ELR (cell line): ENCODE data around the gene WFDC1.

Experiments
- DNase-seq: peaks from one replicate; pipeline ENCODE4 v3.0.0-alpha.2; 2015; ENCODE audit warnings: low read depth

WFDC1 gene

DNA sequence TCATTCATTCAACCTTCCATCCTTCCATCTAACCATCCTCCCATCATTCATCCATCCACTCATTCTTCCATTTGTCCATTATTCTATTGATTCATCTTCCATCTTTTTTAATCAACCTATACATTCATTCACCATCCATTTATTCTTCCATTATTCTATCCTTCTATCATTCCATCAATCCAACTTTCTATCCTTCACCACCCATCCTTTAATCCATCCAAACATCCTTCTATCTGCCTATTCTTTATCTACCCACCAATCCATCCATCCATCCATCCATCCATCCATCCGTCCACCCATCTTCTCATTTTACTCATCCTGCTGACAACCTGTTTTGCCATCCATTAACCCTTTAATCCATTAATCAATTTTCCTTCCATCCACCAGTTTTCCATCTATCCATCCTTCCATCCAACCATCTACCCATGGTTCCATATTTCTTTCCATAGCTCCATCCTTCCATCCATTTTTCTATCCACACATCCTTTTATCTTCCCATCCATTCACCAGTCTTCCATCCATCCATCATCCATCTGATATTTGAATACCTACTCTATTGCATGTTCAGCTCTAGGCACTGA is 21.8 kb upstream of the WFDC1 start:
- no peak for DNase-seq

DNA sequence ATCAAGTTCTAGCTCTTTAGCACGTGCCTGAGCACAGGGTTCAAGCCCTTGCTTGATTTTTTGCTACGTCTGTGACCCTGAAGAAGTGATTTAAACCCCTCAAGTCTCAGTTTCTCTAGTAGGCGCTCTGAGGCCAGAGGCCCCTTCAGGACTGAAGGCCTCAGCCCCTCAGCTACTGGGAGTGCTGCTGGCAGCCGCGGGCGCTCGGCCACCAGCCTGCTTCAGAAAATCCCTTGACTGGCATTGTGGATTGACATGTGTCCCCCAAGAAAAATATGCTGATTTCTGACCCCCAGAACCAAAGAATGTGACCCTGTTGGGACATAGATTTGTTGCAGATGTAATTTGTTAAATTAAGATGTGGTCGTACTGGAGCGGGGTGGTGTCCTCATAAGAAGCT is 20.2 kb upstream of the WFDC1 start:
- no peak for DNase-seq

DNA sequence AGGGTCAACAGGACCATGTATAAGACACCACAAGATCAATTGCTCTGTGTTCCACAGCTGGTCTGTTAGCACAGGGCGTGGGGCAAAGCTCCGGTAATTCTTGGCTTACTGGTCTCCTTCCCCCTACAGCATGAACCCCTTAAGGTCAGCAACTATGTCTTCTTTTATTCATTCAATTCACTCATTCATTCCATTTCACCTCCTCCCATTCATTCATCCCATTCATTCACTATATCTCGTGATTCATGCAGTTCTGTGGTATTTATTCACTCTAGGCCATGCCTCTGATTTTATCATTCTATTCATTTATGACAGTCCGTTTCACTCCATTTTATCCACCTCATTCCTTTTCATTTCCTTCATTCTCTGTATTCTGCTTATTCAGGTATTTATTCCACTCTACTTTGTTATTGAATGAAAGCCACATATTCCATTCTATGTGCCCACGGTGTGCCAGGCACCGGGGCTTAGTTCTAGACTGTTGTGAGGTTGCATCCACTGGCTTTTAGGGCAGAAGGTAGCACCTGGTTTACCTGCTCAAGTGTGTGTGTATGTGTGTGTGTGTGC is 19.0 kb upstream of the WFDC1 start:
- DNase-seq, result no peak

DNA sequence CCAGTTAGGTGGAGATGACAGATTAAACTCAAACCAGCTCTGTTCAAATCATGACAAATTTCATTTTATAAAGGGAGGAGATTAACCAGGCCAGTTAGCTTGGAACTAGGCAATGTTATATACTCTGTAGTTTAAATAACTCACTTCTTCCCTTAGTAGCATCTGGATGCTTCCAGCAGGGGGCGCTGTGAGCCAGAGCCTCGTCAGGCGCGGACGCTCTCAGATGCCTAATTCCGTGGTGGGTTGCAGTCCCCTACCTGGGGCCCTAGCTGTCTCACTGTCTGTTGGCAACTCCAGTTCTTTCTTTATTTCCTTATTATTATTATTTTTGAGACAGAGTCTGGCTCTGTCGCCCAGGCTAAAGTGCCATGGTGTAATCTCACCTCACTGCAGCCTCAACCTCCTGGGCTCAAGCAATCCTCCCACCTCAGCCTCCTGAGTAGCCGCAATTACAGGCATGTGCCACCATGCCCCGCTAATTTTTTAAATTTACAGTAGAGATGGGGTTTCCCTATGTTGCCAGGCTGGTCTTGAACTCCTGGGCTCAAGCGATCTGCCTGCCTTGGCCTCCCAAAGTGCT is 17.3 kb upstream of the WFDC1 start:
- DNase-seq, result peak; percentile 67

DNA sequence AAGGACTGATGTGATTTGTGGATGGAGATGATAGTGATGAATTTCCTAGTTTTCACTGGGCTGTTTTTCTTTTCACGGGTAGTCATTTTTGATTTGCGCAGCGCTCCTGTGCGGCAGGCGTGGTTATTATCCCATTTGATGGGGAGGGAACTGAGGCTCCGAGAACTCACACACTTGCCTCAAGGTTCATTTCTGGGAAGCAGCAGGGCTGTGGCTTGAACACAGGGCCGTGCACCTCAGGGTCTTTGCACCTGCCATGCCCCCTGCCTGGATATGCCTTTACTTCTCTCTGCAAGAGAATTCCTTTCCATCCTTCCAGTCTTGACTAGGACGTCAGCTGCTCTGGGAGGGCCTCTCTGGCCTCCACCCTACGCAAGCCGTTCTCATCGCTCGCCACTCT is 16.3 kb upstream of the WFDC1 start:
- no peak for DNase-seq

DNA sequence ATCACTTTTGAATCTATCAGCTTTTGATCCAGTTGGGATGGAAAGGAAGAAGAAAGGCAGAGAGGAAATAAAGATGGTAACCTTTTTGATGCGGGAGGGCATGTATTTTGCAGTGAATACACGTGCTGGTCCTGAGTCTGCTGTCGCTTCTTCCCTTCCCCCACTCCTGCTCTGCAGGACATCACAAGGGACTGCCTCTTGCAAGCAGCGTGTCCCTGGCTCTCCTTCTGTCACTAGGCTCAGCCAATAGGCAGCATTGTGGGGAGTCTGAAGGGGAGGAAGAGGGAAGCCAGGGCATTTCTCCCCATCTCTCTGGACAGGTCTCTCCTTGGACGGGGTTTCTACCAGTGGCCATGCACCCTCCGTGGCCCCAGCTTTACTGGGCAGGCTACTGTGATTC is 15.7 kb upstream of the WFDC1 start:
- DNase-seq, result no peak

DNA sequence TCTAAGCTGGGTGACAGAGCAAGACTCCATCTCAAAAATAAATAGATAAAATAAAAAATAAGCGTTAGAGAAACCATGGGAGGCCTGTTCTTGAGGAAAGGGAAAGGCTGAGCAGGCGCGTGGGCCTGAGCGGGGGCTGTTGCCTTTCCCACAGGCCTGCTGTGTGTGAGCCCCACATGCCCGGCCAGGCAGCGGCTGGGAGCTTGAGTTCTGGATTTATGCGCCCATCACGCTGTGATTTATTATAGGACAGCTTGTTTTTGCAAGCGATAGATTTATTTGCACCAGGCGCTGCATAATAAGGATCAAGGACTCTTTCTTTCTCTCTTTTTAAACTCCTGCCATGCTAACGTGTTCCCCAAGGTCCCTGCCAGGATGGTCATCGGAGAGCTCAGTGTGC is 14.8 kb upstream of the WFDC1 start:
- DNase-seq, result no peak

DNA sequence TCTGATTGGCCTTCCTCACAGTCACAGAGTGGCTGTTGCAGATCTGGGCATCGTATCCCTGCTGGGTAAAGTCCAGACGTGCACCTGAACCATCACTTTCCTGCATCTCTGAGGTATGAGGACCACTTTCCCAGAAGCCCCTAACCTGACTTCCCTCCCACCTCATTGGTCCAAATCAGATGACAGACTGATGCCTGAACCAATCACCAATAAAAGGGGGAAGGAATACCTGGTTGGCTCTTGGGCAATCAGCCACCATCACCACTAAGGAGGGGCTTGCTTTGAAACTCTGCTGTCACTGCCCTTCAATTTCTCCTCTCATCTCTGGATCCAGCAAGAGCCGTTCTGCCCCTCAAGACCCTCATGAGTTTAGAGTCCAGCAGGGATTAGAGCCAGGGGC is 13.6 kb upstream of the WFDC1 start:
- DNase-seq, result peak; percentile 35

DNA sequence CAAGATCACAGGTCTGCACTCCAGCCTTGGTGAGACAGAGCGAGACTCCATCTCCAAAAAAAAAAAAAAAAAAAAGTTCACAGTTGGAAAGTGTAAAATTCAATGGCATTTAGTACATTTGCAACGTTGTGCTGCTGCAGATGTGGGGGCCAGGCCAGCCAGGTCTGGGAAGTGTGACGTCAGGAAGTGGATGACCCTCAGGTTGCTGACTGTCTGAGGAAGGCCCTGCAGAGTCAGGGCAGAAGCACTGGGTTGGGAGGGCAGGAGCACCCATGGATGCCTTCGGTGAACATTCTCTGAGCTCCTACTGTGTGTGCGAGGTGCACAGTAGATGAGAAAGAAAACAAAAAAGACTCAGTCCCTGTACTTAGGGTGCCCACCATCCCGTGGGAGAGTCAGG is 12.1 kb upstream of the WFDC1 start:
- DNase-seq, result no peak

DNA sequence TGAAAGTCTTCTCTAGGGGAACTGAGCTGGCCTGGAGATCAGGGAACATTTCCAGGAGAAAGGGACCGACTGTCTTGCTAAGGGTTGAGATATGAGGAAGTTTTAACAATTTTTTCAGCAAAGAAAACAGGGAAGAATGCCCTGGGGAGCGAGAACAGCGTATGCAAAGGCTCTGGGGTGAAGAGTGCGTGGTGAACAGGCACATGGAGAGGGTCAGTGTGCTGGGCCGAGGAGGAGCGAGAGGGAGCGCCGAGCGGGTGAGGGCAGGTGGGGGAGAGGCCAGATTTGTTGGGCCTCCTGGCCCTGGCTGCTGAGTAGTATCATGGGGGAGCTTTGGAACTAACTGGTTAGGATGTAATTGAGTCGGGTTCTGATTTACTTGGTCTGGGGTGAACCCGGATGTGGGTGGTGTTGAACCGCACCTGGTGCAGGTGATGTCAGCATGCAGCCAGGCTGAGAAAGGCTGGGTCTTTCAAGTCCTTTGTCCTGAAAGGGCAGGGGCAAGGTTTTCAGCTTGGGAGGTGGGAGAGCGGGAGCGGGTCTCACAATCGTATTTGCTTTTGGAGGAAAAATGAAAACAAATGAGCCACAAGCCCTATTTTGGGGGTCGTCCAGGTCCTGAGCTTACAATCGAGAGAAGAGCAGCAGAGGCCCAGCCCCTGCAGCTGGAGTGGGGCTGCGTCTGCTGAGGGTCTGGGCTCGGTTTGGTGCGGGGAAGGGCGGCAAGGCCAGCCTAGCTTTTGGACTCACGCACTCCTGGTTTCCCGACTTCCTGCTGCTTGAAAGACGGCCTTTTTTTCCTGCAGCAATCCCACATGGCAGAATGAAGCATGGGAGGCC is 11.1 kb upstream of the WFDC1 start:
- no peak for DNase-seq

DNA sequence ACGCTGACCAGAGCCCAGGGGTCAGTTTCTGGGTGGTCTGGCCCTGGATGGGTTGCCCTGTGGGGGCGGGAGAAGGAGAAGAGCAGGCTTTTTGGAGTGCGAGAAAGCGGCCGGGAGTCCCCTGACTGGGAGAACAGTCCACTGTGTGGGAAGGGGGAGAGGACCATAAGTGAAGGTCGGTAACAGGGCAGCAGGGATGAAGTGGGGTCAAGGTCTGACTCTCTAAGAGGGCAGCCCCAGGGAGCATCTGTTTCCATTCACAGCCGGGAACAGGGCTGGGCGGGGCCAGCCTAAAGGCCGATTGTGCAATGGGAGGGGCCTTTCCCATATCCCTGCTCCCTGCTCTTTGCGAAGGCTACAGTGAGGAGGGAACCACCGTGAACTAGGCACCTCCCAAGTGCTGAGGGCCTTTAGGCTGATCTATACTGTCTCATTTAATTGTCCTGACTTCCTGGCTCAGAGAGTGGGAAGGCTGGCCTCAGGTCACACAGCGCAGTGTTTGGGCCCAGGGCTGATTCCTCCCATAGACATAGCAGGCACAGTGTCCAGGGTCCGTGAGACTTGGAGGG is 10.4 kb upstream of the WFDC1 start:
- no peak for DNase-seq

DNA sequence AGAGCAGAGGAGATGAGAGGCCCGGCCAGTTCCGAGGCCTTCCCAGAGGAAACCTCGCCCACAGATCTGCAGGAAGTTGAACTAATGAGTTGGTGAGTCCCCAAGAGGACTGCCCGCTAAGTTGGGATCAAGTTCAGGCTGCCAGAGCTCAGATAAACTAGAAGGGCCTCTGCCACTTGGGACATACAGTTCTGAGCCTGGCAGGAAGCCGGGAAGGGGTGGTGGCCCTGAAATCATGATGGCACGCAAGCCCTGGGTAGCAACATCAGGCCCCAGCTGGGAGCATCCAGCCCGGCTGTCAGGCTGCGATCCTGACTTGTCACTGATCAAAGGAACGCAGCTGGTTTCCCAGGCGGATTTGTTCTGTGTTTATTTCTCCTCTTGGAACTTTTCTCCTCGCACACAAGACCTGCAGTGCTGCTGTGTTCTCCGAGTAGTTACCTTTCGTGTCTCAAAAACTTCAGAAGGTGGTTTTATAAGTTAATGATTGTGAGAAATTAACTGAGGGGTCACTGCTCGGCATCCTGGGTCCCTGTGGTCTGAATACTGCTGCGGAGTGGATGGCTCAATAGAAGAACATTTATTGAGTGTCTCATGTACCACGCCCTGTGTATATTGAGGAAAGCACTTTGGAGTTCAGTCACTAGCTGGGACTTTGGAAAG is 8.0 kb upstream of the WFDC1 start:
- no peak for DNase-seq

DNA sequence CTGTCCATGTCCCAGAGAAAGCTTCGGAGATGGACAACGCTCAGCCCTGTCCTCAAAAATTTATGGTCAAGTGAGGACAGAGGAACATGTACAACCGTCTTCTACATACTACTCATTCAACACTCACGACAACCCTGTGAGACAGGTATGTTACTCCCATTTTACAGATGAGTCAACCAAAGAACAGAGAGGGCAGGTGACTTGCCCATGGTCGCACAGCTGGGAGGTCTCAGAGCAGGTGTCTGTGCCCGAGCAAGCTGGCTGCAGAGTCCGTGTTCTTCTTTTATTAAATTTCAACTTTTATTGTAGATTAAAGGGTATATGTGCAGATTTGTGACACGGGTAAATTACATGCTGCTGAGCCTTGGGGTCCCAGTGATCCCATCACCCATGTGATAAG is 5.8 kb upstream of the WFDC1 start:
- DNase-seq, result no peak

DNA sequence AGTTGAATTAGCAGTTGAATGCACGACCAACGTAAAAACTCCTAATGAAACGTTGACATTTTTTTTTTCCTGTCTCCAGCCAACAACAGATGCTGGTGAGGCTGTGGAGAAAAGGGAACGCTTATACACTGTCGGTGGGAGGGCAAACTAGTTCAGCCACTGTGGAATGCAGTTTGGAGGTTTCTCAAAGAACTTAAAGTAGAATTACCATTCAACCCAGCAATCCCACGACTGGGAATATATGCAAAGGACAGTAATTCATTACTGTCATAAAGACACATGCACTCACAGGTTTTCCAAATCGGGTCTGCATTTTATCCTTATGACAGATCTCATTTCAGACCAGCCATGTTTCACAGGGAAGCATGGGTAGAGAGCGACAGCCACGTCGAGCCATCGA is 3.5 kb upstream of the WFDC1 start:
- DNase-seq, result no peak

DNA sequence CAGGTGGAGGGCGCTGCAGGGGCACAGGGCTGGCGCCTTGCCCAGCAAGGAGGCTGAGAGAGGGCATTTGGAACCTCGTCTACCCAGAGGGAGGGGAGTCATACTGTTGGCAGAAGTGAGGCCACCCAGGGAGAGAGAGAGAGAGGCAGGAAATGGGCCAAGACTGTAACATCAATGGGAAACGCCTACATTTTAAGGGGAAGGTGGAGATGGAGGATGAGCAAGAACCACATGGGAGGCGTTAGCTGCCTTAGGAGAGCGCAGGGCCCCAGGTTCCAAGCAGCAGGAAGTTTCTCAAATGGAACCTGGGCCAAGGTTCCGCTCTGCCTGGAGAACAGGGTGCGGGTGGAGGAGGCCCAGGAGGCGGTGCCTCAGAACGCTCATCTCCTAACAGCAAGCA is 2.7 kb upstream of the WFDC1 start:
- DNase-seq, result no peak

DNA sequence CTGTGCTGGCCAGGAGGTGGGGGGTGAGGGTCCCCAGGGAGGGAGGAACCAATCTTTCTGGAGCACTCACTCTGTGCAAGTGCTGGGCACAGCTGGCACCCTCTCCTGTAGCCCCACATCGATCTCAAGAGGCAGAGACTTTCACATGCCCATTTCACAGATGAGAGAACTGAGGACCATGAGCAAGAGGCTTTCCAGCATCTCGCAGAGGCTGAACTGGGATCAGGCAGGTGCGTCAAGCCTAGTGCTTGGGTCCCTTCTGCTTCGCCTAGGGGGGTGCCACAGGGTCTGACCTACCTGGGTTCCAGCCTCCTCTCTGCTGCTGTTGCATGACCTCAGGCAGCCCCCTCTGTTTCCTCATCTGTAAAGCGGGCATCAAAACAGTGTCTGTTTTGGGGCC is 1.3 kb upstream of the WFDC1 start:
- DNase-seq, result no peak

DNA sequence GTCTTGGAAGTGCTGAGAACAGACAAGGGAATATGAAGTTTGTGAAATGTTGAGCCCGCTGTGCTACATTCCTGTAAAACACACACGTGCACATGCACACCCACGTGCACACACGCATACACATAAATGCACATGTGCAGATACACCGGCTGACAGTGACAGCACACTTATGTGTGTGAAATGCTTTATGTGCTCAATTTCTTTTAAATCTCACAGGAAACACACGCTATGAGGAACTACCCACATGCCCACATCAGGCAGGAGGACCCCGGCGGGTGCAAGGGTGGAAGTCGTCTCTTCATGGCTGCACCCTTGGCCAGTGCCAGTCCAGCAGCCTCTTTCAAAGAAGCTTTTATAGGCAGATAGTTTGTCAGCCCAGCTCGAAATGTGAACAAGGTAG is 561 bp upstream of the WFDC1 start:
- no peak for DNase-seq

DNA sequence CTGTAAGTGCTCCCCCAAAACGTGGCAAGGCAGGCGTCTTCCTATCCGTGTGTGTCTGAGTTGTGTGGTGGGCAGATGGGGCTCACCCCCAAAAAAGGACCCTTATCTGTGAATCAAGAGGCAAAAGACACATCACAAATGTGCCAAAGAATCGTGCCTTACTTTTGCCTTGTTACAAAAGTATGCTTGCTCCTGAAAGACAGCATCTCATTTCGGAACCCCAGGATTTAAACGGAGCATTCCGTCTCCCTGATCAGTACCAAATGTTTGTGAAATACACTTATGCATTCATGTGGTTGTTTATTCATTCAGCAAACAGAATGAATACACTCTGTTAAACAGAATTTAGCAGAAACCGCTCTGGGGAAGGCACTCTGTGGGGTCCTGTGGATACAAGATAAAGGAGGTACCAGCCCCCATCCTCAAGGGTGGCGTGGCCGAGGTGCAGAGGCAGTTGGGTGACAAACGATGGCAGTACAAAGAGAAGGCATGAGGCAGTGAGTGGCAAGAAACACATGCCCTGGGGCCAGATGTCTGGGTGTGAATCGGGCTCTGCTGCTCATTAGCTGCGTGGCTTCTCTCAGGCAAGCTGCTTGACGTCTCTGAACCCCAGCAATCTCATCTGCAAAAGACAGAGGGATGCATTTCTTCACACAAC is 654 bp downstream of the WFDC1 start:
- no peak for DNase-seq

DNA sequence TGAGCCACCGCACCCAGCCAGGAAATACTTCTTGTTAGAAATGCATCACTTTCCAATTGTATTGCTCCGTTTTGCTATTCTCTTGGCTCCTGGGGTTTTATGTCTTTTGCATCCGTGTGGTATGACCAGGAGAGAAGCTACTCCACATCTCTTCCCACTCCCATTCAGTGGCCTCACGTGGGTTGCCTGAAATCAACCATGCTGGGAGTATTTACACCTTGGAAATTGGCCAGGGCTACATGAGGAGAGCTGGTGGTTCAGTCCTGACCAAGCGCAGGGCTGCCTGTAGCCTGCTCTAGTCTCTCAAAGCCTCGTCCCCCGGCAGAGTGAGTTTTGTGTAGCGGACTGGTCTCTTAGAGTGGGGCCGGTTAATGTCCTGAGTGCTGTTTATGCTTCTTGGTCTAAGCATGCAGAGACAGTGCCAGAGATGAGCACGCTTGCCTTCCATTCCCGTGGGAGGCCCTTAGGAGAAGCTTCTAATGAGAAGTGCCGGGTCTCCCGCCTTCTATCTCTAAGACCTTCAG is 3.8 kb downstream of the WFDC1 start:
- no peak for DNase-seq

DNA sequence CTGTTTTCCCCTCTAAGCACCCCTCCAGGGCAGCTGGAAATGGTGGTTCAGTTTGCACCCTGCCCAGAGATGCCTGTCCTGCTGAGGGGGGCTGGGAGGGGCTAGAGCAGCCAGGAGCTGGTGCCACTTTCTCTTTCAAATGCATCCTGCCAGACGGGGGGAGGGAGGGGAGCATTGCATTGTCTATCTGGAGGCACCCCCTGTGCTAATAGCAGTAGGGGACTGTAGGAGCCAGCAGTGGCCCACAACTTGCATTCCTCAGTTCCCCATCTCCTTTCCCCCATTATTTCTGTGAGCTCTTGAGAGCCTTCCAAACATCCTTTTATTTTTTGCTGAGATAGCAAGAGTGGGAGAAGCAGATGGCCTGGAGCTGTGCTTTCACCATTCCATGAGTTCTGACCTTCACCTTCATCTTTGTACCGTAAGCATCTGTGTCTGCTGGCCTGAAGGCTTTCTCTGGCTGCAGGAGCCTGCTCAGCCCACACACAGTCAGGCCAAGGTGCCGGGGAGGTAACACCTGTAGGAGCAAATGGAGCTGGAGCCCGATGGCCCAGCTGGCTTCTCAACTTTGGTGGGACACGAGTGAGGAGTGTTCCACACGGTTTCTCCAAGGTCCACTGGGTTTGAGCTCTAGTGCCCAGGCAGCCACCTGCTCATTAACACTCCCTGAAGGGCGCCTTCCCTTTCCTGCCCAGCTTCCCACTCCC is 5.2 kb downstream of the WFDC1 start:
- DNase-seq, result no peak
